Stimulated activated memory B cell treated with anti-CD40 and anti-IgM and Interleukin-4, amounts not matched to agents 10 μg/mL and 1 μg/mL and 100 μg/mL, for 72 hours (primary cell): ENCODE results near the gene FMO4.
"Not testable (repeated sequence)": the region's sequence is repeated elsewhere in the genome, so short reads cannot be mapped to it uniquely, and the experiment has no call there.

Experiments
- ATAC-seq: fragments of 150-1000 bp; cut with Tn5 transposase; 2 replicates; pipeline ENCODE4 v1.10.0; 2021
- H3K27ac Mint-ChIP-seq: one replicate; pipeline ENCODE4 v1.8.0; 2022; ENCODE audit warnings: mild to moderate bottlenecking, mixed read lengths
- H3K27me3 Mint-ChIP-seq: one replicate; pipeline ENCODE4 v1.8.0; 2022; ENCODE audit warnings: mixed read lengths
- H3K36me3 Mint-ChIP-seq: one replicate; pipeline ENCODE4 v1.8.0; 2022; ENCODE audit warnings: mixed read lengths
- H3K4me1 Mint-ChIP-seq: one replicate; pipeline ENCODE4 v1.8.0; 2022; ENCODE audit warnings: mixed read lengths
- H3K4me3 Mint-ChIP-seq: one replicate; pipeline ENCODE4 v1.8.0; 2022; ENCODE audit warnings: mild to moderate bottlenecking, moderate library complexity, mixed read lengths
- H3K9me3 Mint-ChIP-seq: one replicate; pipeline ENCODE4 v1.8.0; 2022; ENCODE audit warnings: mixed read lengths

FMO4 gene

DNA sequence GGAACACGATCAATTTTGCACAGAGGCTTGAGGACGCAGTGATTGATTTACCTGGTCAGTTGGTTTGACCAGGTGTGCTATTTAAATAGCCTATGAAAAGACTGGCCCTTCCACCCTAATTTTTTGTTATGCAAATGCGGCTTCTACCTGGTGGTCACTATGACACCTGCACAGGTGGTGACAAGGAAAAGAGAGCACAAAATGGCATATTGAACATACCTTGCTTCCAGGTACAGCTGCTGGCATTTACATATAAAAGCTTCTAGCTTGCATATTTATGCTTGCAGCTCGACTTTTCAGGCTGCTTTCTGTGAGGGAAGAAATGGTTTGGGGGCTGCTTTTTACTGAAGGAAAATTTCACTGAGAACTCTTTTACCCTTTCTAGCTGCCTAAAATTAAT, 15.3 kb upstream of the FMO4 start:
- Mint-ChIP-seq H3K4me1 (no peaks in the 10 kb centered on the region), H3K9me3 (peaks cover 28% of the 10 kb centered on the region), H3K36me3 (peaks cover 14% of the 10 kb centered on the region), H3K27me3 (peaks cover 30% of the 10 kb centered on the region), H3K4me3 (no peak overlapping the region), H3K27ac (no peak overlapping the region)
- no peak for ATAC-seq

DNA sequence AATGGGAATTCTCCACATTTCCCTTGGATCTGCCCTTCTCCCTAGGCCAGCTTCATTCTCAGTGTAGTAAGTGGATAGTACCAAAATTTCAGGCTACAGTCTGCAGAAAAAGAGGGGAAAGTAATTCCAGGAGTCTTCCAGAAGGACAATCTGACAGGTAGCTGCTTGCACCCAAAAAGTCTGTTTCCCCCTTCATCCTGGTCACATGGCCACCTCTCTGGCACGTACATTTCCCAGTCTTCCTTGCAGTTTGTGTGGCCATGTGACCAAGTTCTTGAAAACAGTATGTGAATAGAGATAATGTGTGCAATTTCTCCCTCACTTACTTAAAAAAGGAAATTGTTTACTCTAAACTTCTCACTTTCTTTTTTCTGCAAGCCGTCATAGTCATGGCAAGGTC, 14.6 kb upstream of the FMO4 start:
- Mint-ChIP-seq H3K27me3 (peaks cover 24% of the 10 kb centered on the region), H3K9me3 (peaks cover 28% of the 10 kb centered on the region), H3K4me3 (no peak overlapping the region), H3K36me3 (peaks cover 14% of the 10 kb centered on the region), H3K27ac (no peak overlapping the region), H3K4me1 (no peaks in the 10 kb centered on the region)
- no peak for ATAC-seq

DNA sequence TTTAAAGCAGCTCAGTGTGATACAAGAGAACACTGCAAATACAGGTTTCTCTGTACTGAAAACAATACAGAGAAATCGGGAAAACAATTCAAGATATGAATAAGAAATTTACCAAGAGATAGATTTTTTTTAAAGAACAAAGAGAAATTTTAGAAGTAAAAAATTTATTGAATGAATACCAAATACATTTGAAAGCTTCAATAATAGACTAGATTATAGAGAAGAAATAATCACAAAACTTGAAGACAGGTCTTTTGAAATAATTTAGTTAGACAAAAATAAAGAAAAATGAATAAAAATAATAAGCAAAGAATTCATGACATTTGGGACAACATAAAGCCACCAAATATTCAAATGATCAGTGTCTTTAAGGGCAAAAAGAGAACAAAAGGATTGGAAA, 13.6 kb upstream of the FMO4 start:
- peaks cover 31% of the 10 kb centered on the region for H3K9me3 Mint-ChIP-seq
- H3K4me1 Mint-ChIP-seq, result no peaks in the 10 kb centered on the region
- no peak overlapping the region for H3K27ac Mint-ChIP-seq
- H3K4me3 Mint-ChIP-seq, result no peak overlapping the region
- peaks cover 14% of the 10 kb centered on the region for H3K36me3 Mint-ChIP-seq
- H3K27me3 Mint-ChIP-seq, result peaks cover 13% of the 10 kb centered on the region
- ATAC-seq, result no peak

DNA sequence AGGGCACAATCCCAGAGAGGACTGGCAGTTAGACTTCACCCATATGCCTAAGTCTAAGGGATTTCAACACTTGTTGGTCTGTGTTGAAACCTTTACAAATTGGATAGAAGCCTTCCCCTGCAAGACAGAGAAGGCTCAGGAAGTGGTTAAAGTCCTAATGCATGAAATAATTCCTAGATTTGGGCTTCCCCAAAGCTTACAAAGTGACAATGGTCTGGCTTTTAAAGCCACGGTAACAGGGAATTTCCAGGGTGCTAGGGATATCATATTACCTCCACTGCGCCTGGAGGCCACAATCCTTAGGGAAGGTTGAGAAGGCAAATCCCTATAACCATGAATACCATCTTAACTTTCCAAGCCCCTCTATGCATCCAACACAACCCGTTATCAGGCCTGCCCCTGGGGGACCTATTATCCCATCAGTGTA, 3.3 kb upstream of the FMO4 start:
- H3K9me3 Mint-ChIP-seq, result no peaks in the 10 kb centered on the region
- no peak for ATAC-seq
- H3K27me3 Mint-ChIP-seq, result no peaks in the 10 kb centered on the region
- H3K36me3 Mint-ChIP-seq, result no peaks in the 10 kb centered on the region
- H3K27ac Mint-ChIP-seq, result no peak overlapping the region
- H3K4me3 Mint-ChIP-seq, result no peak overlapping the region
- H3K4me1 Mint-ChIP-seq, result peaks cover 18% of the 10 kb centered on the region

DNA sequence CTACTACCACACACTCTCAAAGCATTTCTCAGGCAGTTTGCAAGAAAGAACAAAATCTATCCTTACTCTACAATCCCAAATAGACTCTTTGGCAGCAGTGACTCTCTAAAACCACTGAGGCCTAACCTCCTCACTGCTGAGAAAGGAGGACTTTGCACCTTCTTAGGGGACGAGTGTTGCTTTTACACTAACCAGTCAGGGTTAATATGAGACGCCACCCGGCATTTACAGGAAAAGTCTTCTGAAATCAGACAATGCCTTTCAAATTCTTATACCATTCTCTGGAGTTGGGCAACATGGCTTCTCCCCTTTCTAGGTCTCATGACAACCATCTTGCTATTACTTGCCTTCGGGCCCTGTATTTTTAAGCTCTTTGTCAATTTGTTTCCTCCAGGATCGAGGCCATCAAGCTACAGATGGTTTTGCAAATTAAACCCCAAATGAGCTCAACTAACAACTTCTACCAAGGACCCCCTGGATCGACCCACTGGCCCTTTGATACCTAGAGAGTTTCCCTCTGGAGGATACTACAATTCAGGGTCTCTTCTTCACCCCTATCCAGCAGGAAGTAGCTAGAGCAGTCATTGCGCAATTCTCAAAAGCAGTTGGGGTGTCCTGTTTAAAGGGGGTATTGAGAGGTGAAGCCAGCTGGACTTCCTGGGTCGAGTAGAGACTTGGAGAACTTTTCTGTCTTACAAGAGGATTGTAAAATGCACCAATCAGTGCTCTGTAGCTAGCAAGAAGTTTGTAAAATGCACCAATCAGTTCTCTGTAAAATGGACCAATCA, 2.0 kb upstream of the FMO4 start:
- no peaks in the 10 kb centered on the region for H3K27me3 Mint-ChIP-seq
- peaks cover 4% of the 10 kb centered on the region for H3K36me3 Mint-ChIP-seq
- ATAC-seq, result no peak
- no peak overlapping the region for H3K4me3 Mint-ChIP-seq
- H3K4me1 Mint-ChIP-seq, result peaks cover 18% of the 10 kb centered on the region
- no peak overlapping the region for H3K27ac Mint-ChIP-seq
- no peaks in the 10 kb centered on the region for H3K9me3 Mint-ChIP-seq

DNA sequence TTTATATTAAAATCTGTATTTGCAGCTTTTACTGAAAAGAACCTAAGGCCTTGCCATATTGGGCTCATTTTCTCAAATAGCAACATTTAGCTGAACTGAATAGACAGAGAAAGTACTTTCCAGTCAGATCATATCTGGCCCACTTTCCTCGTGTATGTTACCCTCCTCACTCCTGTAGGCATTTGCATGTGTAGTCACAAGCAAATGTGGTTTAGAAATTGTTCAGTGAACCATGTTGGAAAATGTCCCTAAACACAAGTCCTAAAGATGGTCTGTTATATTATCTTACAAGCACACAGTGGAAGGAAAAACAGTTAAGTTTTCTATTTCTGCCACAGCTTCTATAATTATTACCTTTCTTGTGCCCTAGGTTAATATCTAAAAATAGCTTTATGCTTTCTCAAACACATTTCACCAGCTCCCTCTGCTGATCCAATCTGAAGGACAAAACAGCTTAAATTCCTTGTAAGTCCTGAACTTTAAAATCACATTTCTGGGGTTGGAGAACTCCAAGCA, 606 bp upstream of the FMO4 start:
- Mint-ChIP-seq H3K4me3 (peak overlapping the region; percentile 79), H3K27ac (peak overlapping the region; percentile 84)
- ATAC-seq, result peak; percentile 79

DNA sequence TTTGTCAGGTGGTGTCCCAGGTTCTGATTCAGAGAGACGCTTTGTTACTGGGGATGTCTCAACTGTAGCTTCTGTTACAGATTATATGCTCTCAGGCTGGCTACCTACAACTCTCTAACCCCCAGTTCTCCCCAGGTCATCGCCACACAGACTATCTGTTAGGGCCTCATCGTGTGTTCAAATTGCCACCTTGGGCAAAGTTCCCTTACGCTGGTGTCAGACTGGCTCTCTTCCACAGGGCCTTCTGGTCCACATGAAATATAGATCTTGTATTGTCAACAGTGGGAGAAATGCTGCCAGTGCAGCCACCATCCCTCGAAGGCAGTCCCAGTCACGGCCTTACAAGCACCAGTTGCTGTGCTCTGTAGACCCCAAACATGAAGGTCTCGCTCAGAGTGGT, 15.3 kb downstream of the FMO4 start:
- H3K27me3 Mint-ChIP-seq, result no peaks in the 10 kb centered on the region
- no peak overlapping the region for H3K4me3 Mint-ChIP-seq
- no peaks in the 10 kb centered on the region for H3K4me1 Mint-ChIP-seq
- H3K36me3 Mint-ChIP-seq, result peaks cover 23% of the 10 kb centered on the region
- no peak overlapping the region for H3K27ac Mint-ChIP-seq
- H3K9me3 Mint-ChIP-seq, result no peaks in the 10 kb centered on the region
- no peak for ATAC-seq

More for the DNA sequence above, 606 bp upstream of the FMO4 start:
- Mint-ChIP-seq H3K9me3 (no peaks in the 10 kb centered on the region), H3K36me3 (peaks cover 9% of the 10 kb centered on the region), H3K27me3 (no peaks in the 10 kb centered on the region), H3K4me1 (peaks cover 18% of the 10 kb centered on the region)

DNA sequence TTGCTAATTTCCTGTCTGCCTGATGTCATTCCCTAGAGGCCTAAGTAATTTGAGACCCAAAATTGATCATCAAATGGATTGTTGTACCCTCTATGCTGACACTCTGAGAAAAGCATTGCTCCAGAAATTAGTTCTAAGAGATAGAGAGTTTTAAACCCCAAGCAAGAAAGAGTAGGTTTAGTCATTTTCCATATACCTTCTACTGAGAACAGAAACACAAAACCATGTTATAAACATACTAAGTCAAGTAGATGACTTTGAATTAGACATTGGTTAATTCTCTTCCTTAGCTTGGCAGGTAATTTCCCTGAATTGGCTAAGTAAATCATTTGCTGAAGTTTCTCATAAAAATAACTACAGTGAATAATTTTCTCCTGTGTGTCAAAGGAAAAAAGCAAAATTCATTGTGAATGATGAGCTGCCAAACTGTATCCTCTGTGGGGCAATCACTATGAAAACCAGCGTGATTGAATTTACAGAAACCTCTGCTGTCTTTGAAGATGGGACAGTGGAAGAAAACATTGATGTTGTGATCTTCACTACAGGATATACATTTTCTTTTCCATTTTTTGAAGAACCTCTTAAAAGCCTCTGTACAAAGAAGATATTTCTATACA, 20.1 kb downstream of the FMO4 start:
- no peak overlapping the region for H3K27ac Mint-ChIP-seq
- no peaks in the 10 kb centered on the region for H3K4me1 Mint-ChIP-seq
- H3K36me3 Mint-ChIP-seq, result peaks cover 28% of the 10 kb centered on the region
- H3K4me3 Mint-ChIP-seq, result no peak overlapping the region
- no peaks in the 10 kb centered on the region for H3K27me3 Mint-ChIP-seq
- ATAC-seq, result no peak
- H3K9me3 Mint-ChIP-seq, result no peaks in the 10 kb centered on the region

DNA sequence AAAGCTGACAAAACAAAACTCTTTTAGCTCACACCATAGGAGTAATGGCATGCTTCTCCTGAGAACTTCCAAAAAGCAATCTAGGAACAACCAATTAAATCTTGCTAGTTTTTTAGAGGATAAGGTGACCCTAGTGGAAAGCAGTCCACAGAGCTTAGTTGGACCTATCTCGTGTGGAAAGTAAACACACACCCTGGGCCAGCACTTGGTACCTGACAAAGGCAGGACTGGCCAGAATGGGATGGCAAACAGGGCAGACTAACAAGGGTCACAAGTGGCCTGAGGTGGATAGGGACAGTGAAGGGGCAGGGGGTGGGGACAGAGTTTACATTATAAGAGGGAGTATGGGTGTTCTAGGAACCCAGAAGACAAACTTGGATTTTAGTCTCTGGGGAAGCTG, 22.0 kb downstream of the FMO4 start:
- H3K4me3 Mint-ChIP-seq, result no peak overlapping the region
- peaks cover 22% of the 10 kb centered on the region for H3K36me3 Mint-ChIP-seq
- no peaks in the 10 kb centered on the region for H3K27me3 Mint-ChIP-seq
- H3K4me1 Mint-ChIP-seq, result no peaks in the 10 kb centered on the region
- ATAC-seq, result no peak
- H3K27ac Mint-ChIP-seq, result no peak overlapping the region
- no peaks in the 10 kb centered on the region for H3K9me3 Mint-ChIP-seq

DNA sequence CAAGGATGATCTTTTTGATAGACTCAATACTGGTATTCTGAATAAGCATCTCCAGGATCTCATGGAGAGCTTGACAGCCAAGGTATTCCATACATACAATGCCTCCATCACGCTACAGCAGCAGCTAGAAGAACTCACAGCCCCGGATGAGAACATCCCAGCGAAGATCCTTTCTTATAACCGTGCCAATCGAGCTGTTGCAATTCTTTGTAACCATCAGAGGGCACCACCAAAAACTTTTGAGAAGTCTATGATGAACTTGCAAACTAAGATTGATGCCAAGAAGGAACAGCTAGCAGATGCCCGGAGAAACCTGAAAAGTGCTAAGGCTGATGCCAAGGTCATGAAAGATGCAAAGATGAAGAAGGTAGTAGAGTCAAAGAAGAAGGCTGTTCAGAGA, 25.4 kb downstream of the FMO4 start:
- H3K27ac Mint-ChIP-seq, ATAC-seq: not testable (repeated sequence)
- H3K36me3 Mint-ChIP-seq, result peaks cover 31% of the 10 kb centered on the region

DNA sequence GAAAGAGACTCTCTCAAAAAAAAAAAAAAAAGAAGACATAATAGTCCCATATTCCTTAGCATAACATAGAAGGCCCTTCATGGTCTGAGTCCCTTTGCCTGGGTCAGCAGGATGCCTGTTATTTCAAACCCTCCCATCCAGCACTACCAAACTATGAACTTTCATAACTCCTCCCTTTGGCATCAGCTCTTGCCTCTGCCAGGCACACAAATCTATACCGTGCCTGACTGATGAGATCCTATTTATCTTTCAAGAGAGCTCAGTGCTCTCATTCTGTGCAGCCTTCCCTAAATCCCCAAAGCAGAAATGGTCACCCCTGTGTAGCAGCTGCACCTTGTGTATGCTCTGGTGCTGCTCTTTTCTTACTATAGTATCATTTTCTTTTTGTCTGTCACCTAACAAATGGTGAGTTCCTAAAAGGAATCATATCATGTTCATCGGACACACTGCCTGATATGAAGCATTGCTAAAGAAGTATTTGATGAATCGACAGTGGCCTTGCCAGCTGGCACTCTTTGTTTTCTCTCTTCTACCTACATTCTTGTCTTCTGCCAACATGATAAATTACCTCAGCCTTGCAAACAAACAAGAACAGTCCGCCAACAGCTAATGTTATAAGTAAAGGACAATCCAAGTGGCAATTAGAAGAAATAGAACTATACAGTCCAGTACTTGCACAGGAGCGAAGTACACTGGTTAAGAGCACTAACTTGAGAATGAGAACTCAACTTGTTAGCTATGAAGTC, 29.9 kb downstream of the FMO4 start:
- ATAC-seq, result no peak
- Mint-ChIP-seq H3K27me3 (no peaks in the 10 kb centered on the region), H3K4me1 (no peaks in the 10 kb centered on the region), H3K4me3 (no peak overlapping the region), H3K36me3 (peaks cover 18% of the 10 kb centered on the region), H3K9me3 (peaks cover 3% of the 10 kb centered on the region), H3K27ac (no peak overlapping the region)

More for the DNA sequence above, 25.4 kb downstream of the FMO4 start:
- H3K27me3 Mint-ChIP-seq, H3K9me3 Mint-ChIP-seq, H3K4me1 Mint-ChIP-seq, H3K4me3 Mint-ChIP-seq: not testable (repeated sequence)

DNA sequence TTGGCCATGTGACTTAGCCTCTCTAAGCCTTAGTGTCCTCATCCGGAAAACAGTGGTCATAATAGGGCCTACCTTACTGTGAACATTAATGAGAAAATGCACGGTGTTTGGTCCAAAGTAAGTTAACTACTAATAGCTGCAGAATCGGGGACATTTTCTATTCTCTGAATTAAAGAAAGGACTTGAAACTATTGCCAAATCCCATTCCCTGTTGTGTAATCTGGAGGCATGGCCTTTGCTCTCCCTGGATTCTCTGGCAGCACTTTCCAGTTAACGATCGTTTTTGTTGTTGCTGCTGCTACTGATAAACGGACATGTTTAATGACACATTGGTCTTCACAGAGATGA, 30.5 kb downstream of the FMO4 start:
- H3K27ac Mint-ChIP-seq, result no peak overlapping the region
- H3K4me1 Mint-ChIP-seq, result no peaks in the 10 kb centered on the region
- H3K9me3 Mint-ChIP-seq, result peaks cover 3% of the 10 kb centered on the region
- no peak for ATAC-seq
- H3K36me3 Mint-ChIP-seq, result peaks cover 15% of the 10 kb centered on the region
- H3K27me3 Mint-ChIP-seq, result no peaks in the 10 kb centered on the region
- H3K4me3 Mint-ChIP-seq, result no peak overlapping the region

DNA sequence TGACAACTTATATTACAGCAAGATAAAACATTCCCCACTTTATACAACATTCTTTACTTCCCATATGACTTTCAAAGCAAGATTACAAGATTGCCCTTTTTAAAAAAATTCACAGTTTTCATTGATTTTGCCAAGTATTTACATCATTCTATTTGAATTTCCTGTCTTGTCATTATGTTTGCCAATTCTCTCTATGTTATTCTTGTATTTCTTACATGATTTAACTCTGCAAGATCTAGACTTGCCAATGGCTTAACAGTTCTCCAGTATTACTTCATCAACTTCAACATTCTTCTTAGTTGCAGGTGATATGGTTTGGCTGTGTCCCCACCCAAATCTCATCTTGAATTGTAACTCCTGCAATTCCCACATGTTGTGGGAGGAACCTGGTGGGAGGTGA, 31.6 kb downstream of the FMO4 start:
- H3K27ac Mint-ChIP-seq, result no peak overlapping the region
- no peaks in the 10 kb centered on the region for H3K4me1 Mint-ChIP-seq
- H3K36me3 Mint-ChIP-seq, result peaks cover 14% of the 10 kb centered on the region
- no peaks in the 10 kb centered on the region for H3K27me3 Mint-ChIP-seq
- no peak overlapping the region for H3K4me3 Mint-ChIP-seq
- peaks cover 3% of the 10 kb centered on the region for H3K9me3 Mint-ChIP-seq
- no peak for ATAC-seq

DNA sequence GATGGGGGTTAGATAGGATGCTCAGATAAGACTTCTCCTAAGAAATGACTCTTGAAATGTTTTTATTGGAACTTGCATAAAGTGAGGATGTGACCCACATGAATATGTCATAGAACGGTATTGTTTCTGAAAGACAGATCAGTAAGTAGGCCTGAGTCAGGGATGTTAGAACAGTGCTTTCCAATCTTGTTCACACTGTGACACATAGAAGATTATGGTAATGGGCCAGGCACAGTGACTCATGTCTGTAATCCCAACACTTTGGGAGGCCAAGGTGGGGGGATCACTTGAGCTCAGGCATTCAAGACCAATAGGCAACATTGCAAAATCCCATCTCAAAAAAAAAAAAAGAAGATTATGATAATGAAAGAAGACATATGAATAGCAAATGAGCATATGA, 32.9 kb downstream of the FMO4 start:
- no peak for ATAC-seq
- Mint-ChIP-seq H3K4me1 (no peaks in the 10 kb centered on the region), H3K9me3 (peaks cover 6% of the 10 kb centered on the region), H3K27ac (no peak overlapping the region), H3K4me3 (no peak overlapping the region), H3K36me3 (peaks cover 5% of the 10 kb centered on the region), H3K27me3 (no peaks in the 10 kb centered on the region)

DNA sequence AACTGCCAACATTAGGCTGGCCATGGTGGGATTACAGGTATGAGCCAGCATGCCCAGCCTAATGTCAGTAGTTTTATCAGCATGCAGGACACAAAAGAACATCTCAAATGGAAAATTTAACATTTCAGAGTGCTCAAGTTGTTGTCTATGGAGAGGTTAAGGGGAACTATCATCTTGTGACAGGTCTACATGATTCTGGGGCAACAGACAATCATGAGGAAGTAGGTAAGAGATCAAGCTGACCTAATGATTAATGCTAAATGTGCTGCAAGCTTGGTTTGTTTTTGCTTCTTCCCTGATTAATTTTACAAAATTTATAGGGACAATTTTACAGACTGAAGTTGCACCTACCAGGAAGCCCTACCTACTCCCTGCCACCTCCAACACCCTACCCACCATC, 36.6 kb downstream of the FMO4 start:
- ATAC-seq, result no peak
- Mint-ChIP-seq H3K4me1 (no peaks in the 10 kb centered on the region), H3K27me3 (no peaks in the 10 kb centered on the region), H3K4me3 (no peak overlapping the region), H3K9me3 (peaks cover 6% of the 10 kb centered on the region), H3K27ac (no peak overlapping the region), H3K36me3 (no peaks in the 10 kb centered on the region)
